Mucosa of descending colon (tissue), 3 donors: ENCODE measurements around the gene TUFT1. TPM values are rescaled to one million over a fixed set of nuclear protein-coding genes. Genes with fewer than 3 reads are reported as not detected.

Experiments
- ATAC-seq: fragments of 200-7000 bp; cut with Tn5 transposase; one replicate; pipeline ENCODE4 v1.9.1; 2020; ENCODE audit warnings: mild to moderate bottlenecking, moderate library complexity
- DNase-seq, 3 donors: peaks; one replicate each; pipeline ENCODE4 v3.0.0-alpha.2; 2020
- H3K36me3 ChIP-seq: fragments of 200-600 bp; one replicate; pipeline ENCODE4 v1.8.0; 2021; ENCODE audit warnings: low read depth, mild to moderate bottlenecking
- H3K4me1 ChIP-seq: fragments of 200-600 bp; one replicate; pipeline ENCODE4 v1.8.0; 2021; ENCODE audit warnings: low read depth, mild to moderate bottlenecking
- H3K4me3 ChIP-seq: fragments of 200-600 bp; one replicate; pipeline ENCODE4 v1.8.0; 2021; ENCODE audit warnings: mild to moderate bottlenecking
- H3K9me3 ChIP-seq: fragments of 200-600 bp; one replicate; pipeline ENCODE4 v1.8.0; 2021; ENCODE audit warnings: mild to moderate bottlenecking
- CTCF ChIP-seq: fragments of 200-600 bp; IDR thresholded peaks from one replicate; pipeline ENCODE4 v1.8.0; 2022; ENCODE audit warnings: antibody characterized with exemption, mild to moderate bottlenecking
- intact Hi-C, 2 donors: fragments of 100-400 bp; cut with DNase I in 1 of 2; cut with micrococcal nuclease in 1 of 2; formaldehyde crosslinking; loops; one replicate each; pipeline versions ENCODE4 v1.11.0 to v1.11.1; 2022; cut with DNase I, micrococcal nuclease
- total RNA-seq, 3 donors: library from RNA; stranded (reverse); fragmentation: NEBNext Ultra II Directional in 2 of 3; extraction: Animal tissue kit (Norgen Biotek cat#: 25700) in 2 of 3; gene quantifications; one replicate each; pipeline versions ENCODE4 v1.2.1 to v1.2.4, GENCODE V29; 2021 to 2023
- donor health status: DM: no; HTN: no; CAD: no; lungs with moderate emphysema.
- donor health status: DM: no; HTN: no; CAD: no.
- donor health status: DM: no; HTN: yes; CAD: no.

TUFT1 gene
- total RNA-seq, 3 donors from 2014 or later: 20.2 to 38.0 (median 27.5) TPM

DNA sequence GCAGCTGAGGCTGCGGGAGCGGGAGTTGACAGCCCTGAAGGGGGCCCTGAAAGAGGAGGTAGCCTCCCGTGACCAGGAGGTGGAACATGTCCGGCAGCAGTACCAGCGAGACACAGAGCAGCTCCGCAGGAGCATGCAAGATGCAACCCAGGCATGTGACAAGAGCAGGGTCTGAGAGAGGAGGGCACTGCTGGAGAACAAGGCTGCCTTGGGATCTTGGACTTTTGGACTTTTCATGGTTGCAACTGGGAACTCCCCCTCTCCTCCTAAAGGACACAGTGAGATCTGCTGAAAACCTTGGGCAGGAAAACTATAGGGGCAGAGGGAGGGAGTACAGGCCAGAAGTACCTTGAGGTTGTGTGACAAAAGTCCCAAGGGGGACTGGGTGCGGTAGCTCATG, 15.4 kb upstream of the TUFT1 start:
- H3K36me3 ChIP-seq: no peaks in the 10 kb centered on the region
- no peak for ATAC-seq
- no peaks in the 10 kb centered on the region for H3K4me1 ChIP-seq
- TF ChIP-seq CTCF: no peak
- intact Hi-C loops: no loop called here
- H3K4me3 ChIP-seq: no peak overlapping the region
- no peak for DNase-seq
- H3K9me3 ChIP-seq: no peaks in the 10 kb centered on the region

- Histone ChIP-seq H3K36me3 (no peaks in the 10 kb centered on the region), H3K9me3 (no peaks in the 10 kb centered on the region), H3K4me1 (no peaks in the 10 kb centered on the region), H3K4me3 (no peak overlapping the region)
- no peak for DNase-seq
- TF ChIP-seq CTCF: no peak
- no peak for ATAC-seq
- intact Hi-C loops: no loop called here
These were observed 13.2 kb upstream of the TUFT1 start for GRCh38 chr1:151526735-151527525.

DNA sequence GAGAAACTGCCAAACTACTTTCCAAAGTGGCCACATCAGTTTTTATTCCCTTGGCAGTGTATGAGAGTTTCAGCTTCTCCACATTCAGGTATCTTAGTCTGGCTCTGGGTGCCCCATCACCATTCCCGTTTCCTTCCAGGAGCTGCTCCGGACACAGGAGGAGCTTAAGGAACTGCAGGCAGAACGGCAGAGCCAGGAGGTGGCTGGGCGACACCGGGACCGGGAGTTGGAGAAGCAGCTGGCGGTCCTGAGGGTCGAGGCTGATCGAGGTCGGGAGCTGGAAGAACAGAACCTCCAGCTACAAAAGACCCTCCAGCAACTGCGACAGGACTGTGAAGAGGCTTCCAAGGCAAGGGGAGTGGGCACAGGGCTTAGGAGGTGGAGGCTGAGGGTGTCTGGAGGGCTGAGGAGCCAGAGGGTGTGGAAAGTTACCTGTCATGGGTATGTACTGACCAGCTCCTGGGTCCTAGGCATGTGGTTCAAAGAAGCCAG, 10.9 kb upstream of the TUFT1 start:
- no peak for TF ChIP-seq CTCF
- Histone ChIP-seq H3K36me3 (no peaks in the 10 kb centered on the region), H3K9me3 (no peaks in the 10 kb centered on the region), H3K4me3 (no peak overlapping the region), H3K4me1 (no peaks in the 10 kb centered on the region)
- intact Hi-C loops: no loop called here
- ATAC-seq (no peak), DNase-seq (no peak)

- H3K9me3 ChIP-seq: no peaks in the 10 kb centered on the region
- no peak for TF ChIP-seq CTCF
- no peaks in the 10 kb centered on the region for H3K36me3 ChIP-seq
- intact Hi-C loops: loop anchor here in 1 of 2 donors (10.0 kb wide), 1 partner anchor 205 kb away; no protein-coding TSS in a partner anchor
- no peak overlapping the region for H3K4me3 ChIP-seq
- no peak for DNase-seq
- ATAC-seq: no peak
- H3K4me1 ChIP-seq: no peaks in the 10 kb centered on the region
These were observed 10.3 kb upstream of the TUFT1 start for GRCh38 chr1:151529781-151530180.

GRCh38 chr1:151530461-151530860, 9.6 kb upstream of the TUFT1 start:
- no peaks in the 10 kb centered on the region for H3K36me3 ChIP-seq
- no peak overlapping the region for H3K4me3 ChIP-seq
- H3K9me3 ChIP-seq: no peaks in the 10 kb centered on the region
- intact Hi-C loops: loop anchor here in 1 of 2 donors (10.0 kb wide), 1 partner anchor 204 kb away; no protein-coding TSS in a partner anchor
- DNase-seq (no peak), ATAC-seq (no peak)
- TF ChIP-seq CTCF: no peak
- no peaks in the 10 kb centered on the region for H3K4me1 ChIP-seq
